Testis (tissue), 2 donors: ENCODE data around the gene DLG2.
A peak's percentile ranks its signal among the peaks of the same experiment; 100 is the strongest.

ENCODE experiments used
- CTCF ChIP-seq, 3 experiments: fragments of 450-650 bp in 2 of 3; fragments of 200-600 bp in 1 of 3; sonication (generic) in 1 of 3; IDR thresholded peaks; one replicate each; pipeline ENCODE4 v1.5.1; 2016 to 2019; ENCODE audit warnings: antibody characterized with exemption in 3 of 3, mild to moderate bottlenecking in 2 of 3, moderate library complexity in 1 of 3
- POLR2A ChIP-seq: fragments of 450-650 bp; IDR thresholded peaks from one replicate; pipeline ENCODE4 v1.6.1; 2017; ENCODE audit warnings: antibody characterized with exemption, mild to moderate bottlenecking, moderate library complexity

- no peak for TF ChIP-seq POLR2A
- TF ChIP-seq CTCF (IDR thresholded peaks at IDR 0.05), result peak; percentile 32 to 48 (median 39)
Observed at GRCh38 chr11:85663753-85664614, 36.8 kb upstream of the DLG2 start.
